Erythroblast (primary cell): ENCODE measurements around the gene GNAO1.

ENCODE experiments used
- GATA1 ChIP-seq: IDR thresholded peaks from 2 replicates; pipeline ENCODE4 v1.6.1; 2011; ENCODE audit warnings: low read depth, mild to moderate bottlenecking, control low read depth, low read length, moderate library complexity
- POLR2A ChIP-seq: IDR thresholded peaks from 2 replicates; pipeline ENCODE4 v1.6.1; 2011; ENCODE audit warnings: mild to moderate bottlenecking, low read length

DNA sequence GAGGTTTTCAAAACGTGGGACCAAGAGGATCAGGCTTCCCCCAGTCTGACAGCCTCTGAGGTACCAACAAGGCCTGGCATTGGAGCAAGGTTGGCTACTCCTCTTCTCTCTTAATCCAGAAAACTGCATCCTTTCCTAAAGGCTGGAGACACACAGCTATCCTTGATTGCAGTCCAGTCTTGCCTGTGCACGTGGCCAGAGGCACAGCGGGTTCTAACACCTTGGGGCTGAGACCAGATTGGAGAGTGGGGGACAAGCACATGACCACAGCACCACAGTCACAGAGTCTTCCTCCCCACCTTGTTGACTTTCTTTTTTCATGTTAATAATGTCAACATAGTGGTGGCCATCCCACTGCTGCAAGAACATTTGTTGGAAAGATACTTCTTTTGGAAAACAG is 46.9 kb downstream of the GNAO1 start:
- no peak for TF ChIP-seq POLR2A
- TF ChIP-seq GATA1: no peak
